IPS DF 6.9 (cell line): ENCODE data around the gene POPDC3.
"Not testable (repeated sequence)": the region's sequence is repeated elsewhere in the genome, so short reads cannot be mapped to it uniquely, and the experiment has no call there.

ENCODE experiments used
- DNase-seq: peaks from one replicate; pipeline ENCODE4 v3.0.0-alpha.2; 2013; ENCODE audit warnings: low read depth, low spot score
- H3K27ac ChIP-seq: one replicate; pipeline ENCODE4 v1.5.1; 2013; ENCODE audit warnings: low read length, control low read depth
- H3K27me3 ChIP-seq: 2 replicates; pipeline ENCODE4 v1.6.1; 2013; ENCODE audit warnings: mild to moderate bottlenecking, low read length; ENCODE audit not compliant: control insufficient read depth, insufficient read depth
- H3K36me3 ChIP-seq: 2 replicates; pipeline ENCODE4 v1.6.1; 2013; ENCODE audit warnings: low read length; ENCODE audit not compliant: control insufficient read depth, insufficient read depth
- H3K4me1 ChIP-seq: 2 replicates; pipeline ENCODE4 v1.6.1; 2013; ENCODE audit warnings: low read length; ENCODE audit not compliant: control insufficient read depth, insufficient read depth
- H3K4me3 ChIP-seq: 2 replicates; pipeline ENCODE4 v1.5.1; 2013; ENCODE audit warnings: mild to moderate bottlenecking, low read length
- H3K9me3 ChIP-seq: 2 replicates; pipeline ENCODE4 v1.6.1; 2013; ENCODE audit warnings: low read length, inconsistent platforms; ENCODE audit not compliant: control insufficient read depth, insufficient read depth
- WGBS: extraction: QIAGEN DNeasy Blood & Tissue Kit; methylation state at CpG from one replicate; pipeline ENCODE4 v1.1.7; 2013; ENCODE audit warnings: mixed read lengths, missing lambda C conversion rate; ENCODE audit not compliant: insufficient read length, insufficient coverage; 5-methylcytosine and 5-hydroxymethylcytosine counted together

POPDC3 gene

GRCh38 chr6:105181981-105182515 lies 2.2 kb upstream of the POPDC3 start:
- Histone ChIP-seq H3K4me1 (no peaks in the 10 kb centered on the region), H3K36me3 (no peaks in the 10 kb centered on the region), H3K9me3 (no peaks in the 10 kb centered on the region), H3K4me3 (no peak overlapping the region), H3K27ac (no peak overlapping the region), H3K27me3 (no peaks in the 10 kb centered on the region)
- DNase-seq, result no peak
- WGBS, result no CpG with 5 or more reads among the region's 4 CpGs

- no peak overlapping the region for H3K4me3 ChIP-seq
- H3K36me3 ChIP-seq, result no peaks in the 10 kb centered on the region
- H3K27ac ChIP-seq, result no peak overlapping the region
- H3K4me1 ChIP-seq, result no peaks in the 10 kb centered on the region
- no peak for DNase-seq
- no peaks in the 10 kb centered on the region for H3K9me3 ChIP-seq
- no peaks in the 10 kb centered on the region for H3K27me3 ChIP-seq
- WGBS, result no CpG with 5 or more reads among the region's 5 CpGs
Measured at GRCh38 chr6:105178636-105179035, 1.2 kb downstream of the POPDC3 start.

GRCh38 chr6:105178110-105178509 lies 1.7 kb downstream of the POPDC3 start:
- Histone ChIP-seq H3K4me1 (no peaks in the 10 kb centered on the region), H3K27ac (no peak overlapping the region), H3K9me3 (no peaks in the 10 kb centered on the region), H3K36me3 (no peaks in the 10 kb centered on the region), H3K27me3 (no peaks in the 10 kb centered on the region), H3K4me3 (no peak overlapping the region)
- no peak for DNase-seq
- no CpG with 5 or more reads among the region's 1 CpG for WGBS

GRCh38 chr6:105177556-105177955 lies 2.3 kb downstream of the POPDC3 start:
- Histone ChIP-seq H3K4me3 (no peak overlapping the region), H3K27me3 (no peaks in the 10 kb centered on the region), H3K9me3 (no peaks in the 10 kb centered on the region), H3K27ac (no peak overlapping the region), H3K36me3 (no peaks in the 10 kb centered on the region), H3K4me1 (no peaks in the 10 kb centered on the region)
- DNase-seq, result no peak
- no CpG with 5 or more reads among the region's 2 CpGs for WGBS

GRCh38 chr6:105174512-105174911 lies 5.3 kb downstream of the POPDC3 start:
- no peaks in the 10 kb centered on the region for H3K9me3 ChIP-seq
- no CpG with 5 or more reads among the region's 6 CpGs for WGBS
- H3K4me1 ChIP-seq, result no peaks in the 10 kb centered on the region
- no peak overlapping the region for H3K4me3 ChIP-seq
- no peak overlapping the region for H3K27ac ChIP-seq
- no peak for DNase-seq
- no peaks in the 10 kb centered on the region for H3K27me3 ChIP-seq
- H3K36me3 ChIP-seq, result no peaks in the 10 kb centered on the region

GRCh38 chr6:105172515-105172914 lies 7.3 kb downstream of the POPDC3 start:
- not testable (repeated sequence) for H3K27me3 ChIP-seq, DNase-seq, H3K4me1 ChIP-seq, H3K4me3 ChIP-seq, H3K9me3 ChIP-seq, H3K36me3 ChIP-seq, H3K27ac ChIP-seq
- no CpG with 5 or more reads among the region's 4 CpGs for whole genome bisulfite sequencing

GRCh38 chr6:105170059-105170458 lies 9.8 kb downstream of the POPDC3 start:
- Histone ChIP-seq H3K9me3 (no peaks in the 10 kb centered on the region), H3K27me3 (no peaks in the 10 kb centered on the region), H3K27ac (no peak overlapping the region), H3K36me3 (no peaks in the 10 kb centered on the region), H3K4me1 (no peaks in the 10 kb centered on the region), H3K4me3 (no peak overlapping the region)
- DNase-seq, result no peak
- WGBS, result no CpG with 5 or more reads among the region's 1 CpG

DNA sequence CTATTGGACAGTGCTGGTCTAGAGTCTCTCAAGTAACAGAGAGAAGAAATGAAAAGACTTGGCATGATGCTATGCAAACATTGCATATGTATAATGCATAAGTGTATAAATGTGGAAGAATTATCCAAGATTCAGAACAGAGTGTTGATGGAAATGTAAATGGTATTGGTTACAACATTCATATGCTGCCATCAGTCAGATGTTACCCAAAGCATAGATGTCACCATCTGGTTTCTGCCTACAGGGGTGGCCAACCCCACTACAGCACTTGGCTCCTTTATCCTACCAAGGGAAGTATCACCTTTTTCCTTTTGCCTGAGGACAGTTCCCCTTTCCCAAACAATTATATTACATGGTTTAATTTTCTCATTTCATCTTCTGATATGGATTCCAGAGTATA lies 11.9 kb downstream of the POPDC3 start:
- no peaks in the 10 kb centered on the region for H3K9me3 ChIP-seq
- H3K4me1 ChIP-seq, result no peaks in the 10 kb centered on the region
- no peaks in the 10 kb centered on the region for H3K27me3 ChIP-seq
- DNase-seq, result no peak
- H3K4me3 ChIP-seq, result no peak overlapping the region
- no peak overlapping the region for H3K27ac ChIP-seq
- no peaks in the 10 kb centered on the region for H3K36me3 ChIP-seq

DNA sequence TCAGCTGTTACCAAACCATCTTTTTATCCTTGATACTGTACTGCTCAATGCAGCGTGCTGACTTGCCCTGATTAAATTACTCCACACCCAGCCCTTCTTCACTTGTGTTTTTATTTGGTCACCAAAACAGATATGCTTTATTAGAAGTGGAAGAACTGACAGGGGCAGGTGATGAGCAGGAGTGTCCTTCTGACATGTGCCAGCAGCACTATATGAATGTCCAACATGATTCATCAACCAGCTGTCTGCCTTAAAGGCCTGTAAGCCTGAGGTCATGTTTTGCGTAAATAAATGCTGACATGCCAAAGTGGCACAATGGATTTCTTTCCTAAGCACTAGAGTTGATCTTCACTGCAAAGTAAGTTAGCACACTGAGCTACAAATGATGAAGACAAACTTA lies 15.4 kb downstream of the POPDC3 start:
- WGBS, result no CpG with 5 or more reads among the region's 2 CpGs
- Histone ChIP-seq H3K4me1 (no peaks in the 10 kb centered on the region), H3K27me3 (no peaks in the 10 kb centered on the region), H3K4me3 (no peak overlapping the region), H3K36me3 (no peaks in the 10 kb centered on the region), H3K27ac (no peak overlapping the region), H3K9me3 (no peaks in the 10 kb centered on the region)
- no peak for DNase-seq

DNA sequence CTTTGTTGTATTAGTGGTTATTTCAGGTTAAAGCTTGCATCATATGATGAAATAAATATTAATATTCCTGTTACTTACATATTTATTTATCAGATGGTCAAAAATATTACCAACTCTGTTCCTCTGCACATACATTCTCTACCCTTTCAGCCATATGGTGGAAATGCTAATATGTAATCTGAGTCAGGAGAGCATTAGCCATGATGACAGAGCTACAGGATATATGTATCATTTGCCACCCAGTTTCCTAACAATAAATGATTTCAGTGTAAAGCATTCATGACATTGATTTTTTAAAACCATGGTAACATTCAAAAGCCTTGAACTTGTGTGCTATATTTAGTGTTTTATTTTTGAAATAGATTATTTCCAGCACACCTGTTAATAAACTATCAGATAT lies 16.6 kb downstream of the POPDC3 start:
- no peak for DNase-seq

DNA sequence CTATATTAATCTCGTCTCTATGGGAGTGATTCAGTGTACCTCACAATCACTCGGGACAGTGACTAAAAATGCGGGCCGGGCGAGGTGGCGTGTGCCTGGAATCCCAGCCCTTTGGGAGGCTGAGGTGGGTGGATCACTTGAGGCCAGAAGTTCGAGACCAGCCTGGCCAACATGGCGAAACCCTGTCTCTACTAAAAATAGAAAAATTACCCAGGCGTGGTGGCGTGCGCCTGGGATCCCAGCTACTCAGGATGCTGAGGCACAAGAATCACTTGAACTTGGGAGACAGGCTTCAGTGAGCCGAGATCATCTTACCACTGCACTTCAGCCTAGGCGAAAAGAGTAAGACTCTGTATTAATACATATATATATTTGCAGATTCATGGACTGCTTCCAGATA lies 17.4 kb downstream of the POPDC3 start:
- DNase-seq, result no peak
- no peaks in the 10 kb centered on the region for H3K36me3 ChIP-seq
- no peak overlapping the region for H3K4me3 ChIP-seq
- H3K27me3 ChIP-seq, result no peaks in the 10 kb centered on the region
- H3K4me1 ChIP-seq, result no peaks in the 10 kb centered on the region
- no peaks in the 10 kb centered on the region for H3K9me3 ChIP-seq
- no peak overlapping the region for H3K27ac ChIP-seq
- WGBS, result no CpG with 5 or more reads among the region's 13 CpGs

More for the DNA sequence above, 16.6 kb downstream of the POPDC3 start:
- no peaks in the 10 kb centered on the region for H3K9me3 ChIP-seq
- no peaks in the 10 kb centered on the region for H3K27me3 ChIP-seq
- H3K4me3 ChIP-seq, result no peak overlapping the region
- no peaks in the 10 kb centered on the region for H3K4me1 ChIP-seq
- H3K36me3 ChIP-seq, result no peaks in the 10 kb centered on the region
- H3K27ac ChIP-seq, result no peak overlapping the region
